Coronary artery (tissue), 2 donors: ENCODE data around the gene ALKBH5.

Source experiments
- DNase-seq: peaks from one replicate; pipeline ENCODE4 v3.0.0-alpha.2; 2017; ENCODE audit warnings: low spot score
- H3K27ac ChIP-seq, 2 donors: fragments of 200-600 bp; sonication (generic); one replicate each; pipeline ENCODE4 v1.5.1; 2016 to 2019
- H3K4me3 ChIP-seq: fragments of 200-600 bp; sonication (generic); 2 replicates; pipeline ENCODE4 v1.5.1; 2016; ENCODE audit warnings: mild to moderate bottlenecking, moderate library complexity
- CTCF ChIP-seq: fragments of 200-600 bp; sonication (generic); IDR thresholded peaks from one replicate; pipeline ENCODE4 v1.5.1; 2019; ENCODE audit warnings: antibody characterized with exemption

The ALKBH5 gene

GRCh38 chr17:18226284-18226945, 42.8 kb downstream of the ALKBH5 start:
- peak overlapping the region; percentile 24 to 91 for H3K27ac ChIP-seq
- H3K4me3 ChIP-seq = peak overlapping the region; percentile 93
- no peak for DNase-seq
- TF ChIP-seq CTCF = no peak

- Histone ChIP-seq H3K27ac (no peak overlapping the region), H3K4me3 (no peak overlapping the region)
- no peak for DNase-seq
- no peak for TF ChIP-seq CTCF
Observed at GRCh38 chr17:18227635-18228034, 44.0 kb downstream of the ALKBH5 start.

- no peak overlapping the region for H3K27ac ChIP-seq
- TF ChIP-seq CTCF = no peak
- H3K4me3 ChIP-seq = no peak overlapping the region
- no peak for DNase-seq
Observed at GRCh38 chr17:18228176-18228682, 44.6 kb downstream of the ALKBH5 start.

GRCh38 chr17:18229254-18229653, 45.6 kb downstream of the ALKBH5 start:
- no peak overlapping the region for H3K27ac ChIP-seq
- no peak for TF ChIP-seq CTCF
- H3K4me3 ChIP-seq = no peak overlapping the region
- DNase-seq = no peak

- no peak for DNase-seq
- TF ChIP-seq CTCF = no peak
- Histone ChIP-seq H3K27ac (no peak overlapping the region), H3K4me3 (no peak overlapping the region)
Observed at GRCh38 chr17:18229771-18230170, 46.1 kb downstream of the ALKBH5 start.

- DNase-seq = no peak
- no peak overlapping the region for H3K4me3 ChIP-seq
- TF ChIP-seq CTCF = no peak
- no peak overlapping the region for H3K27ac ChIP-seq
Observed at GRCh38 chr17:18230288-18231141, 46.9 kb downstream of the ALKBH5 start.
